Measurements from ENCODE around the gene DNAH3. TPM values are rescaled to one million over a fixed set of nuclear protein-coding genes. Genes with fewer than 3 reads are reported as not detected.
"Not testable (repeated sequence)": the region's sequence is repeated elsewhere in the genome, so short reads cannot be mapped to it uniquely, and the experiment has no call there.

DNAH3 gene
- total RNA-seq, 1 donor from 2014 or later: not detected

DNA sequence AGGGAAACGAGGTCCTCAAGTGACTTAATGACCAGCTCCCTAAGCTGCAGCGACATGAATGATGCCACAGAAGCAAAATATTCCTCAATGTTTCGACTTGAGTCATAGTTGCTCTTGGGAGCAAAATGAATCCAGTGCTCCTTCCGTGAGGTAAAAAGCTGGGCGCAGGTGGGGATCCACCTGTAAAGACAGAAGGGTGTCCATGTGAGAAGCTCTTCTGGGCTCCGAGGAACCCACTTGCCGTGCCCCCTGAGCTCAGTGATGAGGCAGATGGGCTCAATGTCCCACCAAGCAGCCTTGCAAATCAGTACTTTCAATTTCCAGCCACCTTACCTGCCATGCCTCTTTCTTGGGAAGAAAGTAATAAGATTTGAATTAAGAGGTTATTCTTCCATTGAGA, 25.5 kb downstream of the DNAH3 start:
- no peaks in the 10 kb centered on the region for H3K4me1 Mint-ChIP-seq (ENCODE audit: unreplicated experiment)
- no peaks in the 10 kb centered on the region for H3K9me3 Mint-ChIP-seq
- no peak overlapping the region for H3K4me3 Mint-ChIP-seq
- peaks cover 8% of the 10 kb centered on the region for H3K27me3 Mint-ChIP-seq
- DNase-seq (ENCODE audit: extremely low spot score, unreplicated experiment): no peak
- no peaks in the 10 kb centered on the region for H3K36me3 Mint-ChIP-seq
- no peak for TF ChIP-seq CTCF (conservative IDR thresholded peaks at IDR 0.05)
- H3K27ac Mint-ChIP-seq: no peak overlapping the region

GRCh38 chr16:21120976-21121520, 29.6 kb downstream of the DNAH3 start:
- Mint-ChIP-seq H3K4me3 (no peak overlapping the region), H3K27ac (no peak overlapping the region), H3K27me3 (peaks cover 4% of the 10 kb centered on the region), H3K4me1 (ENCODE audit: unreplicated experiment) (no peaks in the 10 kb centered on the region), H3K9me3 (no peaks in the 10 kb centered on the region), H3K36me3 (no peaks in the 10 kb centered on the region)
- no peak for TF ChIP-seq CTCF (conservative IDR thresholded peaks at IDR 0.05)
- no peak for DNase-seq (ENCODE audit: extremely low spot score, unreplicated experiment)

DNA sequence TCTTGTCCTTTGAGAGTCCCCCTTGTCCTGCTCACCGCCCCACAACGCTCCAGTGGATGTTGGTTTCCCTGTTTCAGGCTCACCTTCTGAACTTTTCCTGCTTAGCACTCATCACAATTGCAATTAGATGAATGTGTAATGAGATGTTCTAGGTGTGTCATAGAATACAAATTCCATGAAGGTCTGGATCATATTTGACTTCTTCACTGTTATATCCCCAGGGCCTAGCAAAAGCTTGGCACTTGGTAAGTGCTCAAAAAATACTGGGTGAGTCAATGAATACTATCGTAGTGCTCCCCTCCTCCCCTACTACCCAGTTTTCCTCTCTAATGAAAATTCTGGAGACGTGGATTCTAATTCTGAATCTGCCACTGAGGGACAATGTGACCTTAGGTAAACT, 33.1 kb downstream of the DNAH3 start:
- DNase-seq (ENCODE audit: extremely low spot score, unreplicated experiment): no peak
- no peak for TF ChIP-seq CTCF (conservative IDR thresholded peaks at IDR 0.05)
- H3K4me1 Mint-ChIP-seq (ENCODE audit: unreplicated experiment): no peaks in the 10 kb centered on the region
- H3K27ac Mint-ChIP-seq: no peak overlapping the region
- H3K36me3 Mint-ChIP-seq: no peaks in the 10 kb centered on the region
- H3K27me3 Mint-ChIP-seq: no peaks in the 10 kb centered on the region
- H3K9me3 Mint-ChIP-seq: no peaks in the 10 kb centered on the region
- H3K4me3 Mint-ChIP-seq: no peak overlapping the region

GRCh38 chr16:21116148-21116693, 34.4 kb downstream of the DNAH3 start:
- DNase-seq (ENCODE audit: extremely low spot score, unreplicated experiment): no peak
- Mint-ChIP-seq H3K36me3 (no peaks in the 10 kb centered on the region), H3K27ac (no peak overlapping the region), H3K27me3 (no peaks in the 10 kb centered on the region), H3K9me3 (peaks cover 4% of the 10 kb centered on the region), H3K4me3 (peak overlapping the region; percentile 51), H3K4me1 (ENCODE audit: unreplicated experiment) (no peaks in the 10 kb centered on the region)
- no peak for TF ChIP-seq CTCF (conservative IDR thresholded peaks at IDR 0.05)

GRCh38 chr16:21115551-21115950, 35.1 kb downstream of the DNAH3 start:
- H3K9me3 Mint-ChIP-seq; H3K36me3 Mint-ChIP-seq; H3K27ac Mint-ChIP-seq; H3K4me1 Mint-ChIP-seq (ENCODE audit: unreplicated experiment); H3K27me3 Mint-ChIP-seq; H3K4me3 Mint-ChIP-seq; DNase-seq (ENCODE audit: extremely low spot score, unreplicated experiment): not testable (repeated sequence)

- no peaks in the 10 kb centered on the region for H3K36me3 Mint-ChIP-seq
- no peak for DNase-seq (ENCODE audit: extremely low spot score, unreplicated experiment)
- H3K4me3 Mint-ChIP-seq: no peak overlapping the region
- no peak for TF ChIP-seq CTCF (conservative IDR thresholded peaks at IDR 0.05)
- no peaks in the 10 kb centered on the region for H3K9me3 Mint-ChIP-seq
- no peaks in the 10 kb centered on the region for H3K27me3 Mint-ChIP-seq
- H3K4me1 Mint-ChIP-seq (ENCODE audit: unreplicated experiment): peaks cover 12% of the 10 kb centered on the region
- no peak overlapping the region for H3K27ac Mint-ChIP-seq
Observed at GRCh38 chr16:21103941-21104860, 46.4 kb downstream of the DNAH3 start.

Measured in type B pancreatic cell (in vitro differentiated cells).